GM18526 (cell line): ENCODE data around the gene GPR27.

Source experiments
- POLR2A ChIP-seq: IDR thresholded peaks from 3 replicates; pipeline ENCODE4 v1.6.1; 2011; ENCODE audit not compliant: insufficient read length; ENCODE audit errors: extremely low read depth

The GPR27 gene

GRCh38 chr3:71763426-71763825 is 9.8 kb downstream of the GPR27 start:
- TF ChIP-seq POLR2A = no peak

- TF ChIP-seq POLR2A = no peak
These were observed 17.5 kb downstream of the GPR27 start for GRCh38 chr3:71771126-71771525.

GRCh38 chr3:71771884-71772283 is 18.2 kb downstream of the GPR27 start:
- no peak for TF ChIP-seq POLR2A

- TF ChIP-seq POLR2A = no peak
These were observed 22.9 kb downstream of the GPR27 start for GRCh38 chr3:71776538-71776937.

GRCh38 chr3:71778353-71778752 is 24.7 kb downstream of the GPR27 start:
- no peak for TF ChIP-seq POLR2A

DNA sequence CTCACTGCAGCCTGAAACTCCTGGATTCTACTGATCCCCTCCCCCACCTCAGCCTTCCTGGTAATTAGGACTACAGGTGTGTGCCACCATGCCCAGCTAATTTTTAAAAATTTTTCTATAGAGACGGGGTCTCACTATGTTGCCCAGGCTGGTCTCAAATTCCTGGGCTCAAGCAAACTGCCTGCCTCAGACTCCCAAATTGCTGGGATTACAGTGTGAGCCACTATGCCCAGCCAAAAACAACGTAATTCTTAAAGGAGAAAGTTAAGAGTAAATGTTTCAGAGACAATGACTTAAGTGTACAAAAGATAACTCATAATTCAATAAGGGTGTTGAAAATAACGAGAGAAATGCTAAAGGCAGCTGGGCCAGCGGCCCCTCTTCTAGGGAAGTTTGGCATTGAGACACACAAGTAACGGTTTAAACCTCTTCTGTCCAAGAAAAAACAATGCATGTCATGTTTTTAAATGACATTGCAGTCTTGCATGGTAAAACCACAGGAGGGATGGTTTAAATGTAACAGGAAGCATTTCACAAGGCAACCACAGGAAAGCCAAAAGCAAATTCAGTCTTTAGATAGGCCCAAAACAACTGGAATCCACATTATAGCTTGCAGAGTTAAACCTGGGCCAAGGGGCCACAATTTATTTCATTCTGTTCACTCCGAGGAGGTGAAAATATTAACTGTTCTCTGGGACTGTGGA is 26.2 kb downstream of the GPR27 start:
- TF ChIP-seq POLR2A = no peak

DNA sequence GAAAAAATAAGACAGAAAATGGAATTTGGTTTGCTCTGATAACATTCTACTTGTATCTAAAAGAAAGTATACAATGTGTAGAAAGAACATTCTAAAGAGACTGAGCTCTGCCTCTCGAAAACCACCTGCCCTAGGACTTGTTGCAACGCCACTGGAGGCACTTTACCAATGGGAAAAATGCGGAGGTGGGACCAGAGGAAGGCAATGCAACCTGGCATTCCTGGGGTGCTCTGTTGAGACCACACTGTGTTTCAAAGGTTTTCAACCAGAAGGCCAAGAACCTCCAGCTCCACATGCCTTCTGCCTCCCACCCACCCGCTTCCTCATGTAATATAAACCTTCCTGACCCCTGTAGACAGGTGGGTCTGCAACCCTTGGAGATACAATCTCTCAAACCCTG is 26.8 kb downstream of the GPR27 start:
- TF ChIP-seq POLR2A = no peak

DNA sequence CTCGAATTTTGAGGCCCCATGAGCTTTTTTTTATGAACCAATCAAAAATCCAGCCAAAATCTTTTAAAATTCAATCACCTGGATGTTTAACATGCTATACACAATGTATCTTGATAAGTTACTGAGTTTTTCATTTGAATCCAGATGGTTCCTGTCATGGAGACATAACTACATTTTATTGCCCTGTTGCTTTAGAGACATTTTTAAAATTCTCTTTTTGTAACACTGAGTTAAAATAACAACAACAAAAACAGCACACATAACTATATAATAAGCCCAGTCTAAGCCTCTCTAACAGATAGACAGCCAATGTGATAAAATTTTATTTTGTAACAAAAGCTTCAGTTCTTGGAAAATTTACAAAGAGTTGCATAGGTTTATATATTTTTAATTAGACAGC is 29.5 kb downstream of the GPR27 start:
- TF ChIP-seq POLR2A = no peak

DNA sequence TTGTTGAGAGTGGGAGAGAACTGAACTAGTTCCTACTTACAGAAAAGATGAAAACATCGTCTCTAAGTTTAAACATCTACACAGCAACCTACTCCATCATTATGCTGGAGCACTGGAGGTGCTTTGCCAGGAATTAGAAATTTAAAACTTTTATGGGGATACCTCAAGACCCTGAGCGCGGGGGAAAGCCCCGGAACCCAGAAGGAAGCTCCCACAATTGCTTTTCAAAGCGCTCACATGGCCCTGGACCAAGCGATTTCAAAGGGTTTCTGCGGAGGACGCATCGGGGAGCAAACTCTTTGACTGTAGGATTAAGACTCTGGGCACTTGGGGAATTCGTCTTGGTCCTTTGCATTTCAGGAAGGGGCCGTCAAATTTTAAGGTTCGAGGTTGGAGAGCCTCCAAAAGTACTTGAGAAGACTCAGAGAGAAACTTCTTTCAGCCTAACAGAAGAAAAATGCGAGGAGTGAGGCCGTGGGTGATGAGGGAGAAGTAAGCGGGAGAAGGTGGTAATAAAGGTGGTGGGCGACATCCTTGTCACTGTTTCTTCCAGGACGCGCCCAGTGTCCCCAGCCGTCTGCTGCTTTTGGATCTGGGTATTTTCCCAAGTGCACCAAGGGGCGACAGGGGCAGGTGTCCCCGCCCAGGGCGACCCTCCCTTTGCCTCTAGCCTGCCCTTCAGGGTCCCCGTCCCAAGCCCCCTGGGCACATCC is 30.7 kb downstream of the GPR27 start:
- no peak for TF ChIP-seq POLR2A

DNA sequence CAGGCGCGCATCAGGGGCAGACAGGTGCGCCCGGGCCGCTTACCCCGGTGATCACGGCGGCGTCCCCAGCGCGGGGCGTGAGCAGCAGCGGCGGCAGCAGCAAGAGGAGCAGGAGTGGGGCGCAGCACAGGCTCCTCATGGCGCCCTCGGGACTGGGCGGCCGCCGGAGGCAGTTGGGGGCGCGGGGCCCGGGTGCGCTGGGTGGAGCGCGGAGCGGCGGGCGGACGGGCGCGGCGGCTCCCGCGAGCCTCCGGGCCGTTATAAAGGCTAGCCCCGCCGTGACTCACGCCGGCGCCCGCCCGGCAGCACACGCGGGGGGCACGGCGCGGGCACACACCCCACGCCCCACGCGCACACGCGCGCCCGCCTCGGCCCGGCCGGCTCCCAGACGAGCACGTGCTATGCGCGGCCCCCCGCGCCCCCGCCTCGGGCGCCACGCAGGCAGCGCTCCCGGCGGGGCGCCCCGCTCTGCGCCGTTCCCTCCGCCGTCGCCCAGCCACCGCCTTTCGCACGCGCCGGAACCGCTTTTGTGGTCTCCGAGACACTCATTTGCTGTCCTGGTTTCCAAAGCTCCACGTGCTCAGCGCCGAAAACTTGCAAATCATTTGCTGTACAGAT is 31.4 kb downstream of the GPR27 start, which contains the start of gene PROK2:
Gene PROK2 (minus strand): TSS at position 235 of the 618 bp plus-strand sequence. CDS start 96 bp downstream, at position 139.
- no peak for TF ChIP-seq POLR2A

- TF ChIP-seq POLR2A = no peak
These were observed 32.0 kb downstream of the GPR27 start for GRCh38 chr3:71785532-71786216.

- TF ChIP-seq POLR2A = no peak
These were observed 32.5 kb downstream of the GPR27 start for GRCh38 chr3:71786217-71786549.

GRCh38 chr3:71786551-71786950 is 32.9 kb downstream of the GPR27 start:
- no peak for TF ChIP-seq POLR2A

GRCh38 chr3:71787851-71788405 is 34.3 kb downstream of the GPR27 start:
- no peak for TF ChIP-seq POLR2A

- no peak for TF ChIP-seq POLR2A
These were observed 36.3 kb downstream of the GPR27 start for GRCh38 chr3:71789922-71790321.

GRCh38 chr3:71791634-71792033 is 38.0 kb downstream of the GPR27 start:
- TF ChIP-seq POLR2A = no peak

DNA sequence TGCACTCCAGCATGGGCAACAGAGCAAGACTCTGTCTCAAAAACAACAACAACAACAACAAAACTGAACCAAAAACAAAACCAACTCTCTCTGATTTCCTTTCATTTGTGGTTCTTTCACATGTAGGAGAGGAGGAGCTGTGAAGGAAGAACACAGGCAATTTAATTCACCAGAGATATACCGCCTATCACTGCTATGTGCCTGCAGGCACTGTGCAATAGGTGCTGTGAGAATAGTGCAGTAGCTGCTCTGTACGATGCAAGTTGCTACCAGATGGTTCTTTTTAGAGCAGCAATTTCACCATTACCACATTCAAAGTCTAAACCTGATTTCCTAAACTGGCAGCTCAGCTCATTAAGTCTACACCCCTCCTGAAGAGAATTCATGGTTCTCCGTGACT is 42.6 kb downstream of the GPR27 start:
- no peak for TF ChIP-seq POLR2A
